ENCODE results near the gene SEMA3C.

SEMA3C gene

DNA sequence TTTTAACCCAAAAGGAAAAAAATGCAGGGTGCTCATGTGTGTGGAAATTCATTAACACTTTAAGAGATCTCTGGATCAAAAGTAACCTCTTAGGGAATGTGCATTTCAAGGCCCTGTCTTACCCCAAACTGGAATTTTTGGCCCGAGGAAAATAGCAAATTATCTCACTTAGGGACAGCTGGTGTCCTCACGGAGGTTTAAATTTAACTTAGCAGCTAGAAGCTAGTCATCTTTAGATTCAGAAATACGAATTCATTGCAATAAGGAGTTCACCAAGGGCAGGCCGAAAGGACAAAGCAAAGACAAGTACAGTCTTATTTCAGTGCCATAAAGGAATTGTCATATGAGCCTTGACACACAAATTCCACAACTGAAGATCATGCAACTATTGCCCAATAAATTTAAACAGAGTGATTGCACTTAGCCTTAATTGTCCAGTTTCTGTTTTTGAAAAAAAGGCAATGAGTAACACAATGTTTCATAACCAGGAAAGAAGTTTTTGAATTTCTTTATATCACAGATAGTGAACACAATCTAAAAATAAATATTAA is 22.4 kb upstream of the SEMA3C start:
- DNase-seq (ENCODE audit: low read depth in 2 of 2): peak; percentile 75 to 95
- H3K4me3 ChIP-seq (replicated peaks in 1 of 2; ENCODE audit: low read depth in 2 of 2, low read length in 2 of 2): no peak overlapping the region
- TF ChIP-seq, protein P1, sequence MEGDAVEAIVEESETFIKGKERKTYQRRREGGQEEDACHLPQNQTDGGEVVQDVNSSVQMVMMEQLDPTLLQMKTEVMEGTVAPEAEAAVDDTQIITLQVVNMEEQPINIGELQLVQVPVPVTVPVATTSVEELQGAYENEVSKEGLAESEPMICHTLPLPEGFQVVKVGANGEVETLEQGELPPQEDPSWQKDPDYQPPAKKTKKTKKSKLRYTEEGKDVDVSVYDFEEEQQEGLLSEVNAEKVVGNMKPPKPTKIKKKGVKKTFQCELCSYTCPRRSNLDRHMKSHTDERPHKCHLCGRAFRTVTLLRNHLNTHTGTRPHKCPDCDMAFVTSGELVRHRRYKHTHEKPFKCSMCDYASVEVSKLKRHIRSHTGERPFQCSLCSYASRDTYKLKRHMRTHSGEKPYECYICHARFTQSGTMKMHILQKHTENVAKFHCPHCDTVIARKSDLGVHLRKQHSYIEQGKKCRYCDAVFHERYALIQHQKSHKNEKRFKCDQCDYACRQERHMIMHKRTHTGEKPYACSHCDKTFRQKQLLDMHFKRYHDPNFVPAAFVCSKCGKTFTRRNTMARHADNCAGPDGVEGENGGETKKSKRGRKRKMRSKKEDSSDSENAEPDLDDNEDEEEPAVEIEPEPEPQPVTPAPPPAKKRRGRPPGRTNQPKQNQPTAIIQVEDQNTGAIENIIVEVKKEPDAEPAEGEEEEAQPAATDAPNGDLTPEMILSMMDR (IDR thresholded peaks at IDR 0.05; ENCODE audit: low read depth, low read length): no peak

DNA sequence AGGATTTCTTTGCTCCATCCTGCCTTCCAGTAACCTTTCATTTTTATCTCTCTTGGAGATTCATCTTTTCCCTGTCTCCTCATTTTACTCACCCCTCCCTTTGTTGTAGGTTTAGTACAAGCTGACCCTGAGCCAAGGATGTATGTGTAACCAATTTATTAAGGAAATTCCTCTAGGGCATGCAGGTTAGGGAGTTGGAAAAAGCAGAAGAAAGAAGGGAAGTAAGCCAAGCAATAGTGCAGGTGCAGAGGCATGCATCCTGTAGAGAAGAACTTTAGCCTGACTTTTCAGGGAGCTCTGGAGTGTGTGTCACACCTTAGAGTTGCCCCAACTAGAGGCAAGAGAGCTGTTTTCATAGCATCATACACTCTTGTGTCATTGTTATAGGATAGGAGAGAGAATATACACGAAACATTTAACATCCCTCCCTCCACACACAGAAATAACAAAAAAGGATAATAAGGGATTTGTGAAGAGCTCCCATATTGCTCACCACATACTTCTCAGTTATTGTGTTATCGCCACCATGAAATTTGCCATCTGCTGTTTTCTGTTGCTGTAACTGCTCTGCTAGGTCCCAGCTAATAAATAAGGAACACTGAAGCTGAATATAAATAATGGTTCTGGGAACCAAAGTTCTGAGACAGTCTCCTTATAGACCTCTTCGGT is 21.8 kb upstream of the SEMA3C start:
- peak in 1 of 2 donors; percentile 51 for DNase-seq (ENCODE audit: low read depth in 2 of 2)
- H3K4me3 ChIP-seq (replicated peaks in 1 of 2; ENCODE audit: low read depth in 2 of 2, low read length in 2 of 2): no peak overlapping the region
- TF ChIP-seq, protein P1 (IDR thresholded peaks at IDR 0.05; ENCODE audit: low read depth, low read length): no peak

DNA sequence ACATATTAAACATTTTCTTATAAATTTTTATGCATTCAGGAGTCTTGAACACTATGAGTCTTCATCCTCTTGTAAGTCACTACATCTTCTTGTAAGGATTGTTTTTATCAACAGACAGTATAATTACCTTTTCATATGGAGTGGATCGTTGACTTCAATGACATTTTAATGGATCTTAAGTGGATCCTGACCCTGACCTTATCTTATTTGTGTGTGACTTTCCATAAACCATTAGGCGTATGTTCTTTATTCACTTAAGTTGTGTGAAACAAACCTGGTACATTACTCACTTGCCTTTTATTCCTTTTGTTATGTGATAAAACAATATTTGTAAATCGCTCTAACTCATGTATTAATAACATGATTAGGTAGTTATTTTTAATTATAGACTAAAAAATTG is 18.5 kb upstream of the SEMA3C start:
- TF ChIP-seq, protein P1 (IDR thresholded peaks at IDR 0.05; ENCODE audit: low read depth, low read length): no peak
- no peak overlapping the region for H3K4me3 ChIP-seq (replicated peaks in 1 of 2; ENCODE audit: low read depth in 2 of 2, low read length in 2 of 2)
- no peak for DNase-seq (ENCODE audit: low read depth in 2 of 2)

DNA sequence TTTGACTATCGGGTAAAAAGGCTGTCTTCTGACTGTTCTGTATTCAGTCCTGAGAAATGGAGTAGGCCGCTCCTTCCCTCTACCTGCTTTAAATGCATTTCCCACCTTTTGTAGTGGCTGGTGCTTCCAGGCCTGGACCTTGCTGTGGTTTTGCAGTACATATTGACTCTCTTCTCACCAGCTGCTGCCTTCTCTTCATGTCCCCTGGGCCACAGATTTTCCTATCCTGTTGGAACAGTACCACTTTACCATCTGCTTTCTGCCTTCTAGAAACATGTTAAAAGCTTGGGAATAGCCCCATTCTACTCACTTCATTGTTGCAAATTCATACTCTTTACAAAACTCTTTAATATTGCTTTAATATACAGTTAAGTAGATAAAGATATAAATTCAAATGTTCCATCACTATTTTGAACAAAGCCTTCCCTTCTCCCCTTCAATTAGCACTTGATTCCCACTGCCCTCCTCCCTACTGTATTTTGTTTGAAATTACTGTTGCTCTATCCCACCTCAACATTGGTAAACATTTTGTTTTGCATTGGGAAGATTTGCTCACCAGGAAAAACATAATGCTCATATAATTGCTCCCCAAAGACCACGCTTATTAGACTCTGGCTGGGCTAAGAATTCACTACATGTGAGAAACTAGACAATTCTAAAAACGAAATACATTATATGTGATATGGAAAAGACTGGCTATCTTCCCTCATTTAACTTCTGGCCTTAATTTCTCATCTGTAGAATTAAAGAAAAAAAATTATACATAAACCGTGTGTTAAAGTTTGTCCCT is 17.3 kb upstream of the SEMA3C start:
- DNase-seq (ENCODE audit: low read depth in 2 of 2): no peak
- H3K4me3 ChIP-seq (replicated peaks in 1 of 2; ENCODE audit: low read depth in 2 of 2, low read length in 2 of 2): no peak overlapping the region
- TF ChIP-seq, protein P1 (IDR thresholded peaks at IDR 0.05; ENCODE audit: low read depth, low read length): no peak

DNA sequence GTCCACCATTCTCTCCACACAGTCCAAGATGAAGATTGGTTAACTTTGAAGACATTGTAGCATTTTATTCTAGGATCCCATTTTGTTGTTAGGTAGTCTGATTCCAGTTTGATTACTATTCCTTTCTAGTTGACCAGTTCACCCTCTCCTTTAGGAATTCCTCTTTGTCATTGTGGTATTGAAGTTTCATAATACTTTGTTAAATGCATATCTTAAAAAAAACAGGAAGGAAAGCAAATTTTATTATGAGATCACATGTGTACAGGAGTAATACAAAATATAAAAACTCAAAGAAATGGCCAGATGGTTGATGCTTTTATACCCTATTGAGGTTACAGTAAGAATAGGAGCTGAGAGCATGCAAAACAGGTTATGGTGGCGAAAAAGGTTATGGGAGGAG is 15.5 kb upstream of the SEMA3C start:
- TF ChIP-seq, protein P1 (IDR thresholded peaks at IDR 0.05; ENCODE audit: low read depth, low read length): no peak
- H3K4me3 ChIP-seq (replicated peaks in 1 of 2; ENCODE audit: low read depth in 2 of 2, low read length in 2 of 2): no peak overlapping the region
- peak; percentile 28 to 72 for DNase-seq (ENCODE audit: low read depth in 2 of 2)

DNA sequence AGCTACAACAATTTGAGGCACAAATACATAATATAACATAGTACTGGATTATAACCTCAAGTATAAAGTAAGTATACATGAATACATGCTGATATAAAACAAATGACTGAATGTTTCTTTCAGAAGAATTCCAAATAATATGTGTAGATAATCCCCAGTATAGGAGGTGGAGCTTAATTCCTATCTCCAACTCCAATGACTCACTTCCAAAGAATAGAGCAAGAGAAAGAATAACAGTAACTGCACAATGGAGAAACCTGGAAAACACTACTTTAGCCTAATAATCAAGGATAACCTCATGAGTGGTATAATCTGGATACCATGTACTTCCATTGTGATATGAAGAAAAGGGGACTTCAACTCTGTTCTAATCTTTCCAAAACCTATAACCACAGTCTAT is 13.7 kb upstream of the SEMA3C start:
- TF ChIP-seq, protein P1 (IDR thresholded peaks at IDR 0.05; ENCODE audit: low read depth, low read length): no peak

More for the DNA sequence above, 13.7 kb upstream of the SEMA3C start:
- DNase-seq (ENCODE audit: low read depth in 2 of 2): no peak
- H3K4me3 ChIP-seq (replicated peaks in 1 of 2; ENCODE audit: low read depth in 2 of 2, low read length in 2 of 2): no peak overlapping the region
